Fibroblast of lung (primary cell): Measurements from ENCODE around the gene RGS5. TPM values are rescaled to one million over a fixed set of nuclear protein-coding genes. Genes with fewer than 3 reads are reported as not detected.
A peak's percentile ranks its signal among the peaks of the same experiment; 100 is the strongest.

Source experiments
- DNase-seq, 2 donors: peaks; one replicate each; pipeline versions ENCODE4 v3.0.0 to v3.0.0-alpha.2; 2010; ENCODE audit warnings: low read depth in 2 of 2
- H2AFZ ChIP-seq: 2 replicates; pipeline ENCODE4 v1.5.1; 2012; ENCODE audit warnings: low read length, control low read depth, inconsistent platforms
- H3K27ac ChIP-seq: 2 replicates; pipeline ENCODE4 v1.5.1; 2011; ENCODE audit warnings: low read length, control low read depth; ENCODE audit not compliant: insufficient read depth
- H3K27me3 ChIP-seq: 2 replicates; pipeline ENCODE4 v1.5.1; 2011; ENCODE audit warnings: mild to moderate bottlenecking, low read length; ENCODE audit not compliant: control insufficient read depth, insufficient read depth
- H3K36me3 ChIP-seq: 2 replicates; pipeline ENCODE4 v1.5.1; 2011; ENCODE audit warnings: low read length; ENCODE audit not compliant: control insufficient read depth, insufficient read depth
- H3K4me1 ChIP-seq: 2 replicates; pipeline ENCODE4 v1.5.1; 2011; ENCODE audit warnings: low read length; ENCODE audit not compliant: control insufficient read depth, insufficient read depth; ENCODE audit errors: extremely low read depth
- H3K4me2 ChIP-seq: 2 replicates; pipeline ENCODE4 v1.5.1; 2011; ENCODE audit warnings: low read length, control low read depth; ENCODE audit not compliant: insufficient read depth; ENCODE audit errors: extremely low read depth
- H3K4me3 ChIP-seq, 4 experiments: fragments of 200-600 bp in 1 of 4; sonication (generic) in 1 of 4; replicated peaks in 1 of 4; 2 replicates each; pipeline ENCODE4 v1.5.1; 2011 to 2016; ENCODE audit warnings: low read length in 4 of 4, low read depth in 3 of 4, mild to moderate bottlenecking in 3 of 4, control low read depth in 2 of 4, inconsistent platforms in 1 of 4, mixed read lengths in 1 of 4; ENCODE audit not compliant: insufficient read depth in 1 of 4; ENCODE audit errors: control extremely low read depth in 1 of 4
- H3K79me2 ChIP-seq: 2 replicates; pipeline ENCODE4 v1.5.1; 2012; ENCODE audit warnings: mild to moderate bottlenecking, low read length, inconsistent platforms; ENCODE audit not compliant: control insufficient read depth, insufficient read depth
- H3K9ac ChIP-seq: 2 replicates; pipeline ENCODE4 v1.5.1; 2011; ENCODE audit warnings: mild to moderate bottlenecking, low read length, control low read depth; ENCODE audit not compliant: insufficient read depth
- H3K9me3 ChIP-seq: 2 replicates; pipeline ENCODE4 v1.5.1; 2012; ENCODE audit warnings: low read depth, low read length; ENCODE audit not compliant: control insufficient read depth, insufficient read depth
- H4K20me1 ChIP-seq: 2 replicates; pipeline ENCODE4 v1.5.1; 2011; ENCODE audit warnings: low read length; ENCODE audit not compliant: control insufficient read depth, insufficient read depth; ENCODE audit errors: extremely low read depth
- CTCF ChIP-seq, 2 donors: IDR thresholded peaks in 1 of 2; conservative IDR thresholded peaks in 1 of 2; 1 replicate in 1 of 2; 2 replicates in 1 of 2; pipeline ENCODE4 v1.5.1; 2011 to 2012; ENCODE audit warnings: low read length in 2 of 2, control low read depth in 1 of 2, inconsistent platforms in 1 of 2, low read depth in 1 of 2, mild to moderate bottlenecking in 1 of 2
- EZH2 ChIP-seq: IDR thresholded peaks from 2 replicates; pipeline ENCODE4 v1.5.1; 2012; ENCODE audit warnings: low read length, control low read depth, mild to moderate bottlenecking; ENCODE audit errors: missing control alignments
- polyA plus RNA-seq, 2 donors: library from polyadenylated mRNA; depleted of rRNA in 1 of 2; stranded (reverse) in 1 of 2; unstranded in 1 of 2; fragments of >200 nt; gene quantifications; 2 replicates each; pipeline ENCODE4 v1.2.1, GENCODE V29; 2011 to 2012; ENCODE audit warnings: missing spikeins in 1 of 2
- total RNA-seq: library from RNA; depleted of rRNA; stranded (reverse); fragments of >200 nt; gene quantifications from 2 replicates; pipeline ENCODE4 v1.2.1, GENCODE V29; 2014

RGS5 gene
- total and polyA plus RNA-seq, 2 donors (not counting 1 experiment from before 2014, with no cell fraction given), result 6.6 to 12.3 TPM

GRCh38 chr1:163171826-163172225 lies 30.9 kb downstream of the RGS5 start:
- H3K27me3 ChIP-seq, result no peaks in the 10 kb centered on the region
- H2AFZ ChIP-seq, result peak overlapping the region; percentile 81
- no peak overlapping the region for H3K4me3 ChIP-seq
- H3K9ac ChIP-seq, result no peak overlapping the region
- H4K20me1 ChIP-seq, result no peaks in the 10 kb centered on the region
- peak overlapping the region; percentile 78 for H3K4me2 ChIP-seq
- no peak for TF ChIP-seq CTCF (conservative IDR thresholded peaks at IDR 0.05 in 1 of 2, IDR thresholded peaks at IDR 0.05 in 1 of 2; ENCODE audit: low read depth in 1 of 2, low read length in 2 of 2)
- TF ChIP-seq EZH2, result no peak
- DNase-seq, result peak; percentile 36 to 38
- H3K36me3 ChIP-seq, result no peaks in the 10 kb centered on the region
- peaks cover 27% of the 10 kb centered on the region for H3K4me1 ChIP-seq
- peak overlapping the region; percentile 74 for H3K27ac ChIP-seq
- H3K9me3 ChIP-seq, result no peaks in the 10 kb centered on the region
- no peaks in the 10 kb centered on the region for H3K79me2 ChIP-seq

- Histone ChIP-seq H3K4me2 (peak overlapping the region; percentile 78), H3K27ac (peak overlapping the region; percentile 74), H3K4me3 (peak overlapping the region in 1 of 4 experiments; percentile 35), H3K27me3 (no peaks in the 10 kb centered on the region), H2AFZ (no peak overlapping the region), H4K20me1 (no peaks in the 10 kb centered on the region), H3K79me2 (no peaks in the 10 kb centered on the region), H3K9me3 (no peaks in the 10 kb centered on the region), H3K4me1 (peaks cover 29% of the 10 kb centered on the region), H3K36me3 (no peaks in the 10 kb centered on the region), H3K9ac (no peak overlapping the region)
- DNase-seq, result peak; percentile 62 to 78
- TF ChIP-seq EZH2, result no peak
- peak; percentile 53 to 74 for TF ChIP-seq CTCF (conservative IDR thresholded peaks at IDR 0.05 in 1 of 2, IDR thresholded peaks at IDR 0.05 in 1 of 2; ENCODE audit: low read depth in 1 of 2, low read length in 2 of 2)
These were observed 31.6 kb downstream of the RGS5 start for GRCh38 chr1:163170975-163171676.

- Histone ChIP-seq H3K4me2 (peak overlapping the region; percentile 33), H4K20me1 (no peaks in the 10 kb centered on the region), H3K27ac (peak overlapping the region; percentile 35), H3K9ac (no peak overlapping the region), H3K4me1 (peaks cover 29% of the 10 kb centered on the region), H3K9me3 (no peaks in the 10 kb centered on the region), H3K36me3 (no peaks in the 10 kb centered on the region), H2AFZ (no peak overlapping the region), H3K79me2 (no peaks in the 10 kb centered on the region), H3K27me3 (no peaks in the 10 kb centered on the region), H3K4me3 (no peak overlapping the region)
- no peak for TF ChIP-seq CTCF (conservative IDR thresholded peaks at IDR 0.05 in 1 of 2, IDR thresholded peaks at IDR 0.05 in 1 of 2; ENCODE audit: low read depth in 1 of 2, low read length in 2 of 2)
- TF ChIP-seq EZH2, result no peak
- DNase-seq, result peak; percentile 18 to 63
These were observed 32.4 kb downstream of the RGS5 start for GRCh38 chr1:163170331-163170730.
